Kidney epithelial cell (primary cell): ENCODE data around the gene DNMT3B. TPM values are rescaled to one million over a fixed set of nuclear protein-coding genes. Genes with fewer than 3 reads are reported as not detected.
A peak's percentile ranks its signal among the peaks of the same experiment; 100 is the strongest.

ENCODE experiments used
- DNase-seq: peaks from one replicate; pipeline ENCODE4 v3.0.0-alpha.2; 2010; ENCODE audit warnings: low read depth
- H3K27me3 ChIP-seq: 2 replicates; pipeline ENCODE4 v1.6.0; 2011; ENCODE audit warnings: low read length; ENCODE audit not compliant: control insufficient read depth, insufficient read depth
- H3K36me3 ChIP-seq: 2 replicates; pipeline ENCODE4 v1.5.1; 2011; ENCODE audit warnings: low read length; ENCODE audit not compliant: control insufficient read depth, insufficient read depth
- H3K4me3 ChIP-seq: 2 replicates; pipeline ENCODE4 v1.5.1; 2011; ENCODE audit warnings: low read depth, mild to moderate bottlenecking, control low read depth, low read length
- CTCF ChIP-seq: IDR thresholded peaks from 2 replicates; pipeline ENCODE4 v1.5.1; 2011; ENCODE audit warnings: mild to moderate bottlenecking, moderate library complexity, low read length, control low read depth, inconsistent platforms; ENCODE audit not compliant: insufficient read depth, poor library complexity, severe bottlenecking
- total RNA-seq: library from RNA; depleted of rRNA; stranded (reverse); fragments of >200 nt; gene quantifications from 2 replicates; pipeline ENCODE4 v1.2.3, GENCODE V29; 2015

DNMT3B gene
- total RNA-seq, 1 donor from 2014 or later, result 9.0 TPM

DNA sequence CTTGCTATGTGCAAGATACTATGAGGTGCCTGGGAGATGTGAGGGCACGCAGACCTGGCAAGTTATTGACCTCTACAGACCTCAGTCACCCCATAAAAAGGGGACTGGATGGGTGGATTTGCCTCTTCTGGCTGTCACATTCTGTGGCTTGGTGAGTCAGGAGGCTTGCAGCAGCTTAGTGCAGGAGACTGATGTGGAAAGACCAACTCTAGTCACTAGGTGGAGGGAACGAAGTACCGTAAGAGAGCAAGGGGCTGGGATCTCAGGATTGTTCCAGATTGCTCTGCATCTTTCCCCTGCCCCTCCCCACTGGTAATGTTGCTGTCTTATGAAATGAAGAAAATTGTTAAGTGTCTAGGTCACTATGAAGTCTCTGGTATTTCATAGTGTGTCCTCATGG is 60.9 kb downstream of the DNMT3B start:
- TF ChIP-seq CTCF, result peak; percentile 28
- H3K4me3 ChIP-seq, result no peak overlapping the region
- H3K27me3 ChIP-seq, result no peaks in the 10 kb centered on the region
- peak; percentile 50 for DNase-seq
- no peaks in the 10 kb centered on the region for H3K36me3 ChIP-seq

DNA sequence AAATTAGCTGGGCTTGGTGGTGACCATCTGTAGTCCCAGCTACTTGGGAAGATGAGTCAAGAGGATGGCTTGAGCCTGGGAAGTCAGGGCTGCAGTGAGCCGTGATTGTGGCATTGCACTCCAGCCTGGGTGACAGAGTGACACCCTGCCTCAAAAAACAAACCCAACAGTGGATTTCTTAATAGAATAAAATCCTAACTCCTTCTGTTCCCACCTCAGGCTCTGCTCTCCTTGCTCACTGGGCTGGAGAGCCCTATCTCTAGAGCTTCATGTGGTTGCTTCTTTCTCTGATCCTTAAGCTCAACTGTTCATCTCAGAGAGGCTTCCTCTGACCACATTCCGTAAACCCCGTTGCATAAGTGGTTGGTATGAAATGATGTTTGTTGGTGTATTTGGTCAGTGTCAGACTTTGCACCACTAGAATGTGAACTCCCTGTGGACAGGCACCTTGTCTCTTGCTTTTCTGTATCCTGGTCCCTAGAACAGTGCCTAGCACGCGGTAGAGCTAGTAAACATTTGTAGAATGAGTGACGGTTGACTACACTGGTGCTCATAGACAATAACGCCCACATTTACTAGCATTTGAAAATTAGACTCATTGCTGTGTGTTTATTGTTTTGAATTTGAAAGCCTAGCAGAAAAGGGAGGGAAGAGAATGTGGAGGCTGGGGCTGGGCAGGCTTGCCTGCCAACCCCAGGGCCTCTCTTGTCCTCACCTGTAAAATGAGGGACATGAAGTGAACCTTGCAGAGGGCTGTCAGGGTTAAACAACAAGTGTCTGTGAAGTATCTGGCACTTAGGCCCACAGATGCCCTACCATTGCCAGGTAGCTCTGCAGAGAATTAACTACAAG is 61.8 kb downstream of the DNMT3B start:
- no peak for DNase-seq

GRCh38 chr20:32828029-32828680 is 66.0 kb downstream of the DNMT3B start:
- Histone ChIP-seq H3K4me3 (no peak overlapping the region), H3K36me3 (no peaks in the 10 kb centered on the region), H3K27me3 (no peaks in the 10 kb centered on the region)
- no peak for TF ChIP-seq CTCF
- peak; percentile 34 for DNase-seq

More for the DNA sequence above, 61.8 kb downstream of the DNMT3B start:
- Histone ChIP-seq H3K4me3 (no peak overlapping the region), H3K36me3 (no peaks in the 10 kb centered on the region), H3K27me3 (no peaks in the 10 kb centered on the region)
- TF ChIP-seq CTCF, result no peak

- DNase-seq, result no peak
- Histone ChIP-seq H3K36me3 (no peaks in the 10 kb centered on the region), H3K27me3 (no peaks in the 10 kb centered on the region), H3K4me3 (no peak overlapping the region)
- TF ChIP-seq CTCF, result no peak
Observed at GRCh38 chr20:32829311-32830005, 67.3 kb downstream of the DNMT3B start.

DNA sequence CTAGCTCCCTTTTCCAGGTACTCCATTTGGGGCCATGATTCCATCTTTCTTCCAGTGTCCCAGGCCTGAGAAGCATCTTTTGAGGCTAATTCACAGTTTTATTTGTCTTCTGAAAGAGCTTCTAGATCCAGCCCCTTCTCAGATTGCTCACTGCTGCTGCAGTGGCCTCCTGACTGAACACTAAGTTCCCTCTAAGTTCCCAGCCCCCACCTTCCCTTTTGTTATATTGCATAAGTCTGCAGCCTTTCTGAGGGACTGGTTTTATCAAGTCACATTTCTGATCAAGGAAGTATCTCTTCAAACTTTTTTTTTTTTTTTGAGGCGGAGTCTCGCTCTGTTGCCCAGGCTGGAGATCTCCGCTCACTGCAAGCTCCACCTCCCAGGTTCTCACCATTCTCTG is 68.3 kb downstream of the DNMT3B start:
- Histone ChIP-seq H3K27me3 (no peaks in the 10 kb centered on the region), H3K36me3 (no peaks in the 10 kb centered on the region), H3K4me3 (no peak overlapping the region)
- no peak for TF ChIP-seq CTCF
- peak; percentile 16 for DNase-seq
